Loucy (cell line): Measurements from ENCODE around the gene MBNL2.

Experiments
- H2AFZ ChIP-seq: fragments of 200-600 bp; sonication (generic); 2 replicates; pipeline ENCODE4 v1.6.0; 2016; ENCODE audit warnings: antibody characterized with exemption, mild to moderate bottlenecking, low read length, moderate library complexity
- H3F3A ChIP-seq: fragments of 200-600 bp; 2 replicates; pipeline ENCODE4 v1.6.0; 2016; ENCODE audit warnings: antibody characterized with exemption, low read depth, mild to moderate bottlenecking
- H3K27me3 ChIP-seq: fragments of 200-600 bp; sonication (generic); 2 replicates; pipeline ENCODE4 v1.6.1; 2014; ENCODE audit warnings: low read length, mild to moderate bottlenecking; ENCODE audit not compliant: insufficient read depth, poor library complexity, severe bottlenecking
- H3K36me3 ChIP-seq: fragments of 200-600 bp; sonication (generic); 2 replicates; pipeline ENCODE4 v1.6.1; 2016; ENCODE audit warnings: low read length; ENCODE audit not compliant: insufficient read depth
- H3K4me1 ChIP-seq: fragments of 200-600 bp; sonication (generic); 2 replicates; pipeline ENCODE4 v1.5.1; 2014; ENCODE audit warnings: low read length, mild to moderate bottlenecking; ENCODE audit not compliant: insufficient read depth, poor library complexity, severe bottlenecking
- H3K4me2 ChIP-seq: fragments of 200-600 bp; sonication (generic); 2 replicates; pipeline ENCODE4 v1.6.0; 2014; ENCODE audit warnings: antibody characterized with exemption, low read length, low read depth, mild to moderate bottlenecking; ENCODE audit not compliant: poor library complexity, severe bottlenecking
- H3K4me3 ChIP-seq: fragments of 200-600 bp; sonication (generic); 2 replicates; pipeline ENCODE4 v1.5.1; 2014; ENCODE audit warnings: low read length, mild to moderate bottlenecking, mixed read lengths; ENCODE audit not compliant: poor library complexity, severe bottlenecking
- H3K79me2 ChIP-seq: fragments of 200-600 bp; sonication (generic); 2 replicates; pipeline ENCODE4 v1.6.1; 2014; ENCODE audit warnings: low read length; ENCODE audit not compliant: insufficient read depth
- H3K9ac ChIP-seq: fragments of 200-600 bp; sonication (generic); 2 replicates; pipeline ENCODE4 v1.6.0; 2014; ENCODE audit warnings: mild to moderate bottlenecking, low read depth, low read length, moderate library complexity; ENCODE audit not compliant: poor library complexity, severe bottlenecking
- H3K9me2 ChIP-seq: fragments of 200-600 bp; sonication (generic); replicated peaks from 2 replicates; pipeline ENCODE4 v1.6.1; 2016; ENCODE audit warnings: low read depth, low read length, mixed read lengths
- H3K9me3 ChIP-seq: fragments of 200-600 bp; sonication (generic); 2 replicates; pipeline ENCODE4 v1.6.1; 2014; ENCODE audit warnings: mild to moderate bottlenecking, antibody characterized with exemption, low read length, low read depth; ENCODE audit not compliant: insufficient read depth
- H4K20me1 ChIP-seq: fragments of 200-600 bp; sonication (generic); 2 replicates; pipeline ENCODE4 v1.6.0; 2014; ENCODE audit warnings: antibody characterized with exemption, low read length, mild to moderate bottlenecking; ENCODE audit not compliant: insufficient read depth, poor library complexity, severe bottlenecking
- CTCF ChIP-seq: fragments of 200-600 bp; sonication (generic); conservative IDR thresholded peaks from 2 replicates; pipeline ENCODE4 v1.5.1; 2014; ENCODE audit warnings: mild to moderate bottlenecking, antibody characterized with exemption, low read length
- EZH2phosphoT487 ChIP-seq: fragments of 200-600 bp; IDR thresholded peaks from 2 replicates; pipeline ENCODE4 v1.6.1; 2018; ENCODE audit warnings: antibody characterized with exemption, mild to moderate bottlenecking, moderate library complexity, borderline replicate concordance

MBNL2 gene

DNA sequence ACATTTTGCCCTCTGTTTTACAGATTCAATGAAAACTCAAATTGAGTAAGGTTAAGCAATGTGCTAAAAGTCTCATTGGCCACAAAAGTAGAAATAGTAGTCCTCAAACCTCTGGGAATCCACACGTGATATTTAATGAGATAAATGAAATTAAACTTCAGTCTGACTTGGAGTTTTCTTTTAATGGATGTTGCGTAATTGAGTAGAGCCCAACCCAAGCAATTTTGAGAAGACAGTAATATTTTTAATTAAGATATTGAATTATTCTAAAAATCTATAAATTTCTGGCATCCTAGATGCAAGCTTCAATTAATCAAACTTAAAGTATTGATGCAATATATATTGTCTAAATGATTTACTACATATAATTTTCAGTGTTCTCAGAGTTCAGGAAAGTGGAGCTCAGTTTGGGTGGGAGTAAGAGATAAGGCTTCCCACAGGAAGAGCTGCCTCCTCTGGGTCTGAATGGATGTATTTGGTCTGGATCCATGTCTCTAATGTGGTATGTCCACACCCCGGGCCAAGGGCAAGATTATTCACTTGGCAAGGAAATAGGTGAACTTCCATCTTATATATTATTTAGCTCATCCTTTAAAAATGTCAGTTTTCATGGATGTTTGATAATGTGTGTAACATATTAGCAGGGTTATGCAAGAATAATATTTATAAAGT, 6.9 kb downstream of the MBNL2 start:
- Histone ChIP-seq H3K4me3 (no peak overlapping the region), H3K4me1 (peaks cover 42% of the 10 kb centered on the region), H3F3A (peaks cover 13% of the 10 kb centered on the region), H3K36me3 (no peaks in the 10 kb centered on the region), H3K9me2 (no peaks in the 10 kb centered on the region), H3K9ac (no peak overlapping the region), H3K27me3 (no peaks in the 10 kb centered on the region), H3K9me3 (no peaks in the 10 kb centered on the region), H4K20me1 (peaks cover 5% of the 10 kb centered on the region), H3K79me2 (peaks cover 37% of the 10 kb centered on the region), H3K4me2 (no peak overlapping the region), H2AFZ (no peak overlapping the region)
- TF ChIP-seq EZH2phosphoT487 (no peak), CTCF (no peak)

- peaks cover 30% of the 10 kb centered on the region for H3K79me2 ChIP-seq
- H3K9me3 ChIP-seq = no peaks in the 10 kb centered on the region
- no peaks in the 10 kb centered on the region for H3K9me2 ChIP-seq
- H3K36me3 ChIP-seq = no peaks in the 10 kb centered on the region
- TF ChIP-seq CTCF = no peak
- no peak for TF ChIP-seq EZH2phosphoT487
- H3K4me1 ChIP-seq = peaks cover 35% of the 10 kb centered on the region
- H3K4me2 ChIP-seq = no peak overlapping the region
- no peaks in the 10 kb centered on the region for H4K20me1 ChIP-seq
- H3K27me3 ChIP-seq = no peaks in the 10 kb centered on the region
- H3K4me3 ChIP-seq = no peak overlapping the region
- H3K9ac ChIP-seq = no peak overlapping the region
- peaks cover 13% of the 10 kb centered on the region for H3F3A ChIP-seq
- no peak overlapping the region for H2AFZ ChIP-seq
Measured at GRCh38 chr13:97229699-97230098, 7.6 kb downstream of the MBNL2 start.

- Histone ChIP-seq H3K4me3 (no peak overlapping the region), H3K36me3 (no peaks in the 10 kb centered on the region), H4K20me1 (no peaks in the 10 kb centered on the region), H3F3A (peaks cover 12% of the 10 kb centered on the region), H3K9me2 (no peaks in the 10 kb centered on the region), H3K9me3 (no peaks in the 10 kb centered on the region), H3K9ac (no peak overlapping the region), H3K4me1 (peaks cover 20% of the 10 kb centered on the region), H3K27me3 (no peaks in the 10 kb centered on the region), H2AFZ (no peak overlapping the region), H3K4me2 (no peak overlapping the region), H3K79me2 (peaks cover 14% of the 10 kb centered on the region)
- no peak for TF ChIP-seq EZH2phosphoT487
- no peak for TF ChIP-seq CTCF
Measured at GRCh38 chr13:97231118-97231828, 9.1 kb downstream of the MBNL2 start.
